ENCODE results near the gene BAG5.
"Not testable (repeated sequence)": the region's sequence is repeated elsewhere in the genome, so short reads cannot be mapped to it uniquely, and the experiment has no call there.

Gene BAG5

GRCh38 chr14:103521951-103522563 is 40.4 kb downstream of the BAG5 start:
- DNase-seq: peak; percentile 52

- DNase-seq: no peak
These were observed 41.0 kb downstream of the BAG5 start for GRCh38 chr14:103521438-103521950.

- DNase-seq: peak; percentile 86
These were observed 41.6 kb downstream of the BAG5 start for GRCh38 chr14:103520657-103521437.

GRCh38 chr14:103520269-103520656 is 42.2 kb downstream of the BAG5 start:
- no peak for DNase-seq

- peak; percentile 70 for DNase-seq
These were observed 42.6 kb downstream of the BAG5 start for GRCh38 chr14:103519837-103520212.

- no peak for DNase-seq
These were observed 43.2 kb downstream of the BAG5 start for GRCh38 chr14:103519043-103519836.

- peak; percentile 19 for DNase-seq
These were observed 43.9 kb downstream of the BAG5 start for GRCh38 chr14:103518422-103519042.

GRCh38 chr14:103517721-103518421 is 44.6 kb downstream of the BAG5 start:
- no peak for DNase-seq

- no peak for DNase-seq
These were observed 45.3 kb downstream of the BAG5 start for GRCh38 chr14:103517174-103517566.

- no peak for DNase-seq
These were observed 45.9 kb downstream of the BAG5 start for GRCh38 chr14:103516426-103517173.

- DNase-seq: peak; percentile 57
These were observed 47.6 kb downstream of the BAG5 start for GRCh38 chr14:103514596-103515421.

- DNase-seq: peak; percentile 98
These were observed 49.5 kb downstream of the BAG5 start for GRCh38 chr14:103512701-103513611.

- not testable (repeated sequence) for DNase-seq
These were observed 50.3 kb downstream of the BAG5 start for GRCh38 chr14:103512180-103512579.

- no peak for DNase-seq
These were observed 51.4 kb downstream of the BAG5 start for GRCh38 chr14:103510724-103511693.

GRCh38 chr14:103509864-103510723 is 52.4 kb downstream of the BAG5 start:
- DNase-seq: no peak

- DNase-seq: no peak
These were observed 53.7 kb downstream of the BAG5 start for GRCh38 chr14:103508521-103509329.
